Endometrial microvascular endothelial cells (primary cell): ENCODE measurements around the gene DCAF17. TPM values are rescaled to one million over a fixed set of nuclear protein-coding genes. Genes with fewer than 3 reads are reported as not detected.
"Not testable (repeated sequence)": the region's sequence is repeated elsewhere in the genome, so short reads cannot be mapped to it uniquely, and the experiment has no call there.

ENCODE experiments used
- in situ Hi-C: cut with HindIII; loops from 2 replicates; pipeline ENCODE4 v1.10.0; 2017; ENCODE audit warnings: low sequenced_read_pairs, low pct_unique_long_range_greater_than_20kb; ENCODE audit errors: inconsistent ontology term
- total RNA-seq: library from RNA; depleted of rRNA; stranded (reverse); fragments of >200 nt; gene quantifications from one replicate; pipeline ENCODE4 v1.2.3, GENCODE V29; 2015; ENCODE audit errors: inconsistent ontology term

The DCAF17 gene
- total RNA-seq, 1 donor from 2014 or later: 18.7 TPM

- in situ Hi-C loops: no loop called here
Observed at GRCh38 chr2:171487803-171488259, 53.8 kb downstream of the DCAF17 start.

- in situ Hi-C loops: no loop called here
Observed at GRCh38 chr2:171490577-171490976, 56.6 kb downstream of the DCAF17 start.

GRCh38 chr2:171491292-171491691 is 57.3 kb downstream of the DCAF17 start:
- in situ Hi-C loops: no loop called here

GRCh38 chr2:171492664-171493063 is 58.6 kb downstream of the DCAF17 start:
- in situ Hi-C loops: no loop called here

GRCh38 chr2:171497664-171498063 is 63.6 kb downstream of the DCAF17 start:
- in situ Hi-C loops: not testable (repeated sequence)

GRCh38 chr2:171505374-171505773 is 71.3 kb downstream of the DCAF17 start:
- in situ Hi-C loops: no loop called here

- in situ Hi-C loops: no loop called here
Observed at GRCh38 chr2:171509945-171510731, 76.1 kb downstream of the DCAF17 start.

- in situ Hi-C loops: no loop called here
Observed at GRCh38 chr2:171512014-171512413, 78.0 kb downstream of the DCAF17 start.

GRCh38 chr2:171512683-171513195 is 78.7 kb downstream of the DCAF17 start:
- in situ Hi-C loops: no loop called here

GRCh38 chr2:171513719-171514160 is 79.7 kb downstream of the DCAF17 start:
- in situ Hi-C loops: no loop called here

GRCh38 chr2:171514908-171515582 is 81.0 kb downstream of the DCAF17 start:
- in situ Hi-C loops: no loop called here

GRCh38 chr2:171515672-171516298 is 81.8 kb downstream of the DCAF17 start:
- in situ Hi-C loops: no loop called here

- in situ Hi-C loops: no loop called here
Observed at GRCh38 chr2:171516793-171517192, 82.8 kb downstream of the DCAF17 start.

- in situ Hi-C loops: no loop called here
Observed at GRCh38 chr2:171520471-171520870, 86.4 kb downstream of the DCAF17 start.

GRCh38 chr2:171521361-171522051 is 87.5 kb downstream of the DCAF17 start:
- in situ Hi-C loops: no loop called here

GRCh38 chr2:171522052-171522787 is 88.2 kb downstream of the DCAF17 start, which contains the start of gene CYBRD1:
CYBRD1 (plus strand) TSS chr2:171522474; CDS start chr2:171522546, 72 bp downstream.
- in situ Hi-C loops: no loop called here

- in situ Hi-C loops: no loop called here
Observed at GRCh38 chr2:171522788-171523087, 88.7 kb downstream of the DCAF17 start.
